PC-3 (cell line): ENCODE measurements around the gene CERS1.

ENCODE experiments used
- EZH2 ChIP-seq: fragments of 300-600 bp; sonication (generic); IDR thresholded peaks from one replicate; pipeline ENCODE4 v1.6.1; 2017; ENCODE audit warnings: antibody characterized with exemption, mild to moderate bottlenecking, low read length; ENCODE audit not compliant: unreplicated experiment
- TF ChIP-seq, protein P1 (sequence below): fragments of 300-600 bp; sonication (generic); conservative IDR thresholded peaks from 2 replicates; pipeline ENCODE4 v1.5.1; 2017; ENCODE audit warnings: antibody characterized with exemption, low read depth, mild to moderate bottlenecking, low read length

- TF ChIP-seq, protein P1, sequence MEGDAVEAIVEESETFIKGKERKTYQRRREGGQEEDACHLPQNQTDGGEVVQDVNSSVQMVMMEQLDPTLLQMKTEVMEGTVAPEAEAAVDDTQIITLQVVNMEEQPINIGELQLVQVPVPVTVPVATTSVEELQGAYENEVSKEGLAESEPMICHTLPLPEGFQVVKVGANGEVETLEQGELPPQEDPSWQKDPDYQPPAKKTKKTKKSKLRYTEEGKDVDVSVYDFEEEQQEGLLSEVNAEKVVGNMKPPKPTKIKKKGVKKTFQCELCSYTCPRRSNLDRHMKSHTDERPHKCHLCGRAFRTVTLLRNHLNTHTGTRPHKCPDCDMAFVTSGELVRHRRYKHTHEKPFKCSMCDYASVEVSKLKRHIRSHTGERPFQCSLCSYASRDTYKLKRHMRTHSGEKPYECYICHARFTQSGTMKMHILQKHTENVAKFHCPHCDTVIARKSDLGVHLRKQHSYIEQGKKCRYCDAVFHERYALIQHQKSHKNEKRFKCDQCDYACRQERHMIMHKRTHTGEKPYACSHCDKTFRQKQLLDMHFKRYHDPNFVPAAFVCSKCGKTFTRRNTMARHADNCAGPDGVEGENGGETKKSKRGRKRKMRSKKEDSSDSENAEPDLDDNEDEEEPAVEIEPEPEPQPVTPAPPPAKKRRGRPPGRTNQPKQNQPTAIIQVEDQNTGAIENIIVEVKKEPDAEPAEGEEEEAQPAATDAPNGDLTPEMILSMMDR, result no peak
- no peak for TF ChIP-seq EZH2
Observed at GRCh38 chr19:18845961-18846360, 50.0 kb downstream of the CERS1 start.
